T-helper 1 cell treated with Interleukin-12 subunit alpha and Interleukin-12 subunit beta and Interleukin-4 antibody, amounts not matched to agents 30 μg/mL and 1 μg/mL, for 36 hours (primary cell): ENCODE results near the gene KRT26.

Source experiments
- H3K27ac Mint-ChIP-seq: one replicate; pipeline ENCODE4 v1.8.0; 2021; ENCODE audit warnings: mild to moderate bottlenecking, mixed read lengths
- H3K27me3 Mint-ChIP-seq: one replicate; pipeline ENCODE4 v1.8.0; 2021; ENCODE audit warnings: low read depth, mixed read lengths
- H3K36me3 Mint-ChIP-seq: one replicate; pipeline ENCODE4 v1.8.0; 2021; ENCODE audit warnings: low read depth, mixed read lengths
- H3K4me1 Mint-ChIP-seq: one replicate; pipeline ENCODE4 v1.8.0; 2021; ENCODE audit warnings: low read depth, mixed read lengths
- H3K4me3 Mint-ChIP-seq: one replicate; pipeline ENCODE4 v1.8.0; 2021; ENCODE audit warnings: mild to moderate bottlenecking, moderate library complexity, mixed read lengths
- H3K9me3 Mint-ChIP-seq: one replicate; pipeline ENCODE4 v1.8.0; 2021; ENCODE audit warnings: mixed read lengths

KRT26 gene

GRCh38 chr17:40726919-40727318, 45.1 kb downstream of the KRT26 start:
- Mint-ChIP-seq H3K4me3 (no peak overlapping the region), H3K27me3 (peaks cover 39% of the 10 kb centered on the region), H3K4me1 (no peaks in the 10 kb centered on the region), H3K36me3 (no peaks in the 10 kb centered on the region), H3K9me3 (no peaks in the 10 kb centered on the region), H3K27ac (no peak overlapping the region)

GRCh38 chr17:40724656-40725055, 47.3 kb downstream of the KRT26 start:
- no peaks in the 10 kb centered on the region for H3K4me1 Mint-ChIP-seq
- H3K27ac Mint-ChIP-seq, result no peak overlapping the region
- H3K9me3 Mint-ChIP-seq, result no peaks in the 10 kb centered on the region
- H3K36me3 Mint-ChIP-seq, result no peaks in the 10 kb centered on the region
- H3K27me3 Mint-ChIP-seq, result peaks cover 43% of the 10 kb centered on the region
- no peak overlapping the region for H3K4me3 Mint-ChIP-seq

- Mint-ChIP-seq H3K27me3 (peaks cover 42% of the 10 kb centered on the region), H3K27ac (no peak overlapping the region), H3K4me3 (no peak overlapping the region), H3K36me3 (no peaks in the 10 kb centered on the region), H3K9me3 (no peaks in the 10 kb centered on the region), H3K4me1 (no peaks in the 10 kb centered on the region)
Measured at GRCh38 chr17:40722241-40722640, 49.8 kb downstream of the KRT26 start.

GRCh38 chr17:40720899-40721298, 51.1 kb downstream of the KRT26 start:
- Mint-ChIP-seq H3K27ac (no peak overlapping the region), H3K9me3 (no peaks in the 10 kb centered on the region), H3K36me3 (no peaks in the 10 kb centered on the region), H3K27me3 (peaks cover 36% of the 10 kb centered on the region), H3K4me3 (no peak overlapping the region), H3K4me1 (no peaks in the 10 kb centered on the region)

- Mint-ChIP-seq H3K4me1 (no peaks in the 10 kb centered on the region), H3K9me3 (no peaks in the 10 kb centered on the region)
Measured at GRCh38 chr17:40718930-40719329, 53.1 kb downstream of the KRT26 start.

GRCh38 chr17:40717776-40718175, 54.2 kb downstream of the KRT26 start:
- no peak overlapping the region for H3K27ac Mint-ChIP-seq
- H3K27me3 Mint-ChIP-seq, result peaks cover 30% of the 10 kb centered on the region
- no peaks in the 10 kb centered on the region for H3K9me3 Mint-ChIP-seq
- H3K4me1 Mint-ChIP-seq, result no peaks in the 10 kb centered on the region
- no peak overlapping the region for H3K4me3 Mint-ChIP-seq
- H3K36me3 Mint-ChIP-seq, result no peaks in the 10 kb centered on the region

More at GRCh38 chr17:40718930-40719329, 53.1 kb downstream of the KRT26 start:
- H3K4me3 Mint-ChIP-seq, result no peak overlapping the region
- H3K36me3 Mint-ChIP-seq, result no peaks in the 10 kb centered on the region
- H3K27me3 Mint-ChIP-seq, result peaks cover 35% of the 10 kb centered on the region
- H3K27ac Mint-ChIP-seq, result no peak overlapping the region
